HL-60 (cell line): ENCODE data around the gene CUL5.

Source experiments
- DNase-seq, 2 experiments: peaks; one replicate each; pipeline ENCODE4 v3.0.0-alpha.2; 2010 to 2020; ENCODE audit warnings: low read depth in 1 of 2, low spot score in 1 of 2
- H3K27ac ChIP-seq: fragments of 250-450 bp; sonication (Bioruptor Pico); replicated peaks from 2 replicates; pipeline ENCODE4 v1.5.1; 2020; ENCODE audit warnings: mild to moderate bottlenecking, moderate library complexity
- H3K27me3 ChIP-seq: fragments of 250-450 bp; sonication (Bioruptor Pico); 2 replicates; pipeline ENCODE4 v1.5.1; 2021; ENCODE audit warnings: mild to moderate bottlenecking, moderate library complexity; ENCODE audit not compliant: insufficient read depth, poor library complexity, severe bottlenecking
- H3K4me3 ChIP-seq: replicated peaks from 2 replicates; pipeline ENCODE4 v1.5.1; 2011; ENCODE audit warnings: mild to moderate bottlenecking, control low read depth, low read length; ENCODE audit not compliant: insufficient read depth
- GABPA ChIP-seq: IDR thresholded peaks from 2 replicates; pipeline ENCODE4 v1.6.1; 2012; ENCODE audit warnings: low read depth
- POLR2AphosphoS5 ChIP-seq: IDR thresholded peaks from 2 replicates; pipeline ENCODE4 v1.6.1; 2012; ENCODE audit warnings: low read depth
- SPI1 ChIP-seq: IDR thresholded peaks from 2 replicates; pipeline ENCODE4 v1.6.1; 2012; ENCODE audit warnings: low read depth, mild to moderate bottlenecking, borderline replicate concordance
- TF ChIP-seq, protein P1 (sequence below): IDR thresholded peaks from 2 replicates; pipeline ENCODE4 v1.6.1; 2012; ENCODE audit warnings: low read depth; ENCODE audit not compliant: insufficient replicate concordance
- TF ChIP-seq, protein P2 (sequence below): IDR thresholded peaks from one replicate; pipeline ENCODE4 v1.5.1; 2011; ENCODE audit warnings: low read length, control low read depth, inconsistent platforms; ENCODE audit not compliant: insufficient read depth

CUL5 gene

DNA sequence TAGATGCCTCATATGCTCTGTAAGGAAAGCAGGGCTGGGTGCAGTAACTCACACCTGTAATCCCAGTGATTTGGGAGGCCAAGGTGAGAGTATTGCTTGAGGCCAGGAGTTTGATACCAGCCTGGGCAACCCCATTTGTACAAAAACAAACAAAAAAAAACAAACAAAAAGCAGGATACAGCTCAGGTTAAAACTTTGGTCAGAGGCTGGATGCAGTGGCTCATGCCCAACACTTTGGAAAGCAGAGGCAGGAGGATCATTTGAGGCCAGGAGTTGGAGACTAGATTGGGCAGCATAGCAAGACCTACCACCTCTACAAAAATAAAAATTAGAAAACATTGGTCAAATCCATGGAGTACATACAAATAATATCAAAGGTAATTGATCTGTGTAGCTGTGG, 7.9 kb downstream of the CUL5 start:
- Histone ChIP-seq H3K4me3 (no peak overlapping the region), H3K27ac (no peak overlapping the region), H3K27me3 (no peaks in the 10 kb centered on the region)
- DNase-seq = no peak
- TF ChIP-seq GABPA (no peak), SPI1 (no peak), POLR2AphosphoS5 (no peak)
- TF ChIP-seq, protein P1, sequence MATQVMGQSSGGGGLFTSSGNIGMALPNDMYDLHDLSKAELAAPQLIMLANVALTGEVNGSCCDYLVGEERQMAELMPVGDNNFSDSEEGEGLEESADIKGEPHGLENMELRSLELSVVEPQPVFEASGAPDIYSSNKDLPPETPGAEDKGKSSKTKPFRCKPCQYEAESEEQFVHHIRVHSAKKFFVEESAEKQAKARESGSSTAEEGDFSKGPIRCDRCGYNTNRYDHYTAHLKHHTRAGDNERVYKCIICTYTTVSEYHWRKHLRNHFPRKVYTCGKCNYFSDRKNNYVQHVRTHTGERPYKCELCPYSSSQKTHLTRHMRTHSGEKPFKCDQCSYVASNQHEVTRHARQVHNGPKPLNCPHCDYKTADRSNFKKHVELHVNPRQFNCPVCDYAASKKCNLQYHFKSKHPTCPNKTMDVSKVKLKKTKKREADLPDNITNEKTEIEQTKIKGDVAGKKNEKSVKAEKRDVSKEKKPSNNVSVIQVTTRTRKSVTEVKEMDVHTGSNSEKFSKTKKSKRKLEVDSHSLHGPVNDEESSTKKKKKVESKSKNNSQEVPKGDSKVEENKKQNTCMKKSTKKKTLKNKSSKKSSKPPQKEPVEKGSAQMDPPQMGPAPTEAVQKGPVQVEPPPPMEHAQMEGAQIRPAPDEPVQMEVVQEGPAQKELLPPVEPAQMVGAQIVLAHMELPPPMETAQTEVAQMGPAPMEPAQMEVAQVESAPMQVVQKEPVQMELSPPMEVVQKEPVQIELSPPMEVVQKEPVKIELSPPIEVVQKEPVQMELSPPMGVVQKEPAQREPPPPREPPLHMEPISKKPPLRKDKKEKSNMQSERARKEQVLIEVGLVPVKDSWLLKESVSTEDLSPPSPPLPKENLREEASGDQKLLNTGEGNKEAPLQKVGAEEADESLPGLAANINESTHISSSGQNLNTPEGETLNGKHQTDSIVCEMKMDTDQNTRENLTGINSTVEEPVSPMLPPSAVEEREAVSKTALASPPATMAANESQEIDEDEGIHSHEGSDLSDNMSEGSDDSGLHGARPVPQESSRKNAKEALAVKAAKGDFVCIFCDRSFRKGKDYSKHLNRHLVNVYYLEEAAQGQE = no peak
- TF ChIP-seq, protein P2, sequence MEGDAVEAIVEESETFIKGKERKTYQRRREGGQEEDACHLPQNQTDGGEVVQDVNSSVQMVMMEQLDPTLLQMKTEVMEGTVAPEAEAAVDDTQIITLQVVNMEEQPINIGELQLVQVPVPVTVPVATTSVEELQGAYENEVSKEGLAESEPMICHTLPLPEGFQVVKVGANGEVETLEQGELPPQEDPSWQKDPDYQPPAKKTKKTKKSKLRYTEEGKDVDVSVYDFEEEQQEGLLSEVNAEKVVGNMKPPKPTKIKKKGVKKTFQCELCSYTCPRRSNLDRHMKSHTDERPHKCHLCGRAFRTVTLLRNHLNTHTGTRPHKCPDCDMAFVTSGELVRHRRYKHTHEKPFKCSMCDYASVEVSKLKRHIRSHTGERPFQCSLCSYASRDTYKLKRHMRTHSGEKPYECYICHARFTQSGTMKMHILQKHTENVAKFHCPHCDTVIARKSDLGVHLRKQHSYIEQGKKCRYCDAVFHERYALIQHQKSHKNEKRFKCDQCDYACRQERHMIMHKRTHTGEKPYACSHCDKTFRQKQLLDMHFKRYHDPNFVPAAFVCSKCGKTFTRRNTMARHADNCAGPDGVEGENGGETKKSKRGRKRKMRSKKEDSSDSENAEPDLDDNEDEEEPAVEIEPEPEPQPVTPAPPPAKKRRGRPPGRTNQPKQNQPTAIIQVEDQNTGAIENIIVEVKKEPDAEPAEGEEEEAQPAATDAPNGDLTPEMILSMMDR = no peak

DNA sequence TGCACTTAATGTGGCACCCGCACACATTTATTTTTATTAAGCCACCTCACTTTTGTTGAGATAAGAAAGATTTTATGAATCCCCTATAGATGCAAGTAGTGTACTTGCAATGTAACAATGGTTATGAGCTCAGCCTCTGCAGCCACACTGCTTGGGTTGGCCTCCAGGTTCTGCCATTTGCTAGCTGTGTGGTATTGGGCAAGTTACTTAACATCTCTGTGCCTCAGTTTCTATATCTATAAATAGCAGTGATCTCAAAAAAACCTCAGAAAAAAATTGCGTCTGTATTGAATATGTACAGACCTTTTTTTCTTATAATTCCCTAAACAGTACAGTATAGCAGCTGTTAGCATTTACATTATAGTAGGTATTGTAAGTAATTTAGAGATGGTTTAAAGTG, 10.0 kb downstream of the CUL5 start:
- TF ChIP-seq, protein P1 = no peak
- TF ChIP-seq, protein P2 = no peak
- TF ChIP-seq GABPA (no peak), SPI1 (no peak), POLR2AphosphoS5 (no peak)
- Histone ChIP-seq H3K27me3 (no peaks in the 10 kb centered on the region), H3K4me3 (no peak overlapping the region), H3K27ac (no peak overlapping the region)
- DNase-seq = no peak

DNA sequence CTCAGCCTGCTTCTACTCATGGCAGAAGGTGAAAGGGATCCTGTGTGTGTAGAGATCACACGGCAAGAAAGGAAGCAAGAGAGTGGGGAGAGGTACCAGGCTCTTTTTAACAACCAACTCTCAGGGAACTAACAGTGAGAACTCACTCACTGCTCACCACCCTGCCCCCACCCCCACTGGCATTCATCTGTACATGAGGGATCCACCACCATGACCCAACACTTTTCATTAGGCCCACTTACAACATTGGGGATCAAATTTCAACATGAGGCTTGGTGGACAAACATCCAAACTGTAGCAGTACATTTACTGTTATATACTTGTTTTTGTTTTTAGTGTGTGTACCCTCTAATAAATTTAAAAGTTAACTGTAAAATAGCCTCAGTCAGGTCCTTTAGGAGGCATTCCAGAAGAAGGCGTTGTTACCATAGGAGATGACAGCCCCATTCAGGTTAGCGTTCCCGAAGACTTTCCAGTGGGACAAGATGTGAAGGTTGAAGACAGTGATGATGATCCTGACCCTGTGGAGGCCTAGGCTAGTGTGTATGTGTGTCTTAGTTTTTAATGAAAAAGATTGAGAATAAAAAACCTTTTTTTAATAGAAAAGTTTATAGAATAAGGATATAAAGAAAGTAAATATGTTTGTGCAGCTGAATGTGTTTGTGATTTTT, 11.3 kb downstream of the CUL5 start:
- H3K27ac ChIP-seq = no peak overlapping the region
- no peak for DNase-seq
- no peak overlapping the region for H3K4me3 ChIP-seq
- H3K27me3 ChIP-seq = no peaks in the 10 kb centered on the region
- TF ChIP-seq, protein P1 = no peak
- TF ChIP-seq, protein P2 = no peak
- TF ChIP-seq GABPA (no peak), SPI1 (no peak), POLR2AphosphoS5 (no peak)
